ENCODE data around the gene TRIM40.

GRCh38 chr6:30160008-30160784, 24.3 kb downstream of the TRIM40 start:
- TF ChIP-seq CTCF (IDR thresholded peaks at IDR 0.05) (no peak), POLR2A (IDR thresholded peaks at IDR 0.05) (no peak)
